Activated T-helper 1 cell treated with Interleukin-2 at 50 U/mL for 16 hours (primary cell): ENCODE results near the gene GJC2.

ENCODE experiments used
- DNase-seq: peaks from one replicate; pipeline ENCODE4 v3.0.0-alpha.2; 2020; ENCODE audit warnings: low read depth

The GJC2 gene

DNA sequence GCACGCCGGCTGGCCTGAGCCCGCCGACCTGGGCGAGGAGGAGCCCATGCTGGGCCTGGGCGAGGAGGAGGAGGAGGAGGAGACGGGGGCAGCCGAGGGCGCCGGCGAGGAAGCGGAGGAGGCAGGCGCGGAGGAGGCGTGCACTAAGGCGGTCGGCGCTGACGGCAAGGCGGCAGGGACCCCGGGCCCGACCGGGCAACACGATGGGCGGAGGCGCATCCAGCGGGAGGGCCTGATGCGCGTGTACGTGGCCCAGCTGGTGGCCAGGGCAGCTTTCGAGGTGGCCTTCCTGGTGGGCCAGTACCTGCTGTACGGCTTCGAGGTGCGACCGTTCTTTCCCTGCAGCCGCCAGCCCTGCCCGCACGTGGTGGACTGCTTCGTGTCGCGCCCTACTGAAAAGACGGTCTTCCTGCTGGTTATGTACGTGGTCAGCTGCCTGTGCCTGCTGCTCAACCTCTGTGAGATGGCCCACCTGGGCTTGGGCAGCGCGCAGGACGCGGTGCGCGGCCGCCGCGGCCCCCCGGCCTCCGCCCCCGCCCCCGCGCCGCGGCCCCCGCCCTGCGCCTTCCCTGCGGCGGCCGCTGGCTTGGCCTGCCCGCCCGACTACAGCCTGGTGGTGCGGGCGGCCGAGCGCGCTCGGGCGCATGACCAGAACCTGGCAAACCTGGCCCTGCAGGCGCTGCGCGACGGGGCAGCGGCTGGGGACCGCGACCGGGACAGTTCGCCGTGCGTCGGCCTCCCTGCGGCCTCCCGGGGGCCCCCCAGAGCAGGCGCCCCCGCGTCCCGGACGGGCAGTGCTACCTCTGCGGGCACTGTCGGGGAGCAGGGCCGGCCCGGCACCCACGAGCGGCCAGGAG, 8.6 kb downstream of the GJC2 start:
- no peak for DNase-seq

- no peak for DNase-seq
Measured at GRCh38 chr1:228159008-228159665, 9.4 kb downstream of the GJC2 start.

DNA sequence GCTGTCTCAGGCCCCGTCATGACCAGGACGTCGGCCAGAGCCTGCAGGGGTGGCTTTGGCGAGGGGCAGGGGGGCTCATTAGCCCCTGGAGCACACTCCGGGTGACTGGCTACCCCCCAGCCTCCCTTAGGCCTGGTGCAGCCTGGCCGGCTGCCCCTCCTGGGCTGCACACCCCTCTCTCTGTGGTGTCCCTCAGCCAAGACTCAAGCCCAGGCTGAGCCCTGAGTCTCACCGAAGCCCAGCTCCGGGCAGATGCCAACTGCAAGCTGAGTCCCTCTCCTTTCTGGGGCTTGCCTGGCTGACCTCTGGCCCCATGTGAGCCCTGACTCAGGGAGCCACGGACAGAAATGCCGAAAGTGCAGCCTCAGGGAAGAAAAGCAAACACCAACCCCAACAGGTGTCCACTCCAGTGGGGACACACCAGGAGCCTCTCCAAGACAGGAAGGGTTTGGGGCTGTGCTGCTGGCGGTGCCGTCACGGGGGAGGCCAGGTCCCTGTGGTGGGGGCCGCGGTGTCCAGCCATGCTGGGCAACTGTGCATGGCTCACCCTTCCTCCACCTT, 10.6 kb downstream of the GJC2 start:
- DNase-seq = no peak

DNA sequence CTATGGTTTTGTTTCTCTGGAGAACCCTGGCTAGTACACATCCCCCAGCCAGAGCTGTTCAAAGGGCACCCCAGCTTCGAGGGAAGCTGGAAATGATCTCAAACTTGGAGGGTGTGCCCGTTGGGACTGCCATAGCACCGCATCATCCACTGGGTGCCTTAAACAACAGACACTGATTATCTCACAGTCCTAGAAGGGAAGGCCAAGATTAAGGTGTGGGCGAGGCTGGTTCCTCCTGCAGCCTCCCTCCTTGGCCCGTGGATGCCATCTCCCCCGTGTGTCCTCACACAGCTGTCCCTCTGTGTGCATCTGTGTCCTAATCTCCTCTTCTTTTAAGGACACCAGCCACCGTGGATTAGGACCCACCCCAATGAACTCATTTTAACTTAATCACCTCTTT, 11.6 kb downstream of the GJC2 start:
- no peak for DNase-seq

DNA sequence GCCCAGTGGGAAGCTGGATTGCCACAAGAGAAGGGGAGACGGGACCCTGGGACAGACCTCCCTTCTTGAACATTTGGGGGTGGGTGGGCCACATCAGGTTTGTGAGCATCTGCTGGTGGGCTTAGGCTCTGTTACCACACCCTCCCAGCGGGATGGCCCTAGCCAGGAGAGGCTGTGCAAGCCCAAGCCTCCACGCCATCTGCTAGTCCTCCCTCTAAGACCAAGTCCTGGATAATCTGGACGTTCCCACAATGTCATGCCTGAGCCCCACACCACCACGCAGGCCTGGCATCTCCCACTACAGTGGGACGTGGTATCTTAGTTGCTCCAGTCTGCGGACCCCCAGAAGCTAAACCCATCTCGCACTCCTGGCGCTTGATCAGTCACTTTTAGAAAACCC, 12.1 kb downstream of the GJC2 start:
- no peak for DNase-seq

- DNase-seq = no peak
Measured at GRCh38 chr1:228162286-228163006, 12.7 kb downstream of the GJC2 start.

- DNase-seq = no peak
Measured at GRCh38 chr1:228163007-228163753, 13.4 kb downstream of the GJC2 start.

DNA sequence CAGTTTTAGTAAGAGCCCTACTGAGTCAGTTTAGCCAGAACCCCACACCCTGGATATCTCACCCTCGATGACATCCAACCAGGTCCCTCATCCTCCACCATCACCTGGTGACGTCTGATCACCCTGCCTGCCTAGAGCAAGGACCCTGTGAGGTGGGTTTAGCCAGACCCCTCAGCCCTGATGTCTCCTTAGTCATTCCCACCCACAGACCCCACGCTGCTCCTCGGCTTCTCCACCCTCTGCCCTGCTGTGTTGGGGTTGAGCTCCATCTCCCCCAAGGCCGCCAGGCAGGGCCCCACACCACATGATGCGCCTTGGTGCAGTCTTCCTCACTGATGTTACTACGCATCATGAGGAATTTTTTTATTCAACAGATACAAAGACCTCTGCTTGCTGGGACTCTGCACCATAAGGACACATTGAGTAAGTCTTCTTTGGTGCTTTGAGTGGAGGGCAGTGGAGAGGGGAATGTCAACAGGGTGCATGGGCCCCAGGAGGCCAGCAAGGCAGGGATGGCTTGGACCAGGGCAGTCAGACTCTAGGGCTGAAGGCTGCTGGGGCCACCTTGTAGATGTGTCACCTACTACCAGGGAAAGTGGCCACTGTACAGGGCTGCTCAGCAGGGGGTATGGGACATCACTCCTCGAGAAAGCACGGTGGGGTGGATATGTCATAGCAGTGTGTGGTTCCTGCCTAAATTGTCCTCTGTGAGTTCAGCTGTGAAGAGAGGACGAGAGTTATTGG, 14.2 kb downstream of the GJC2 start:
- no peak for DNase-seq

DNA sequence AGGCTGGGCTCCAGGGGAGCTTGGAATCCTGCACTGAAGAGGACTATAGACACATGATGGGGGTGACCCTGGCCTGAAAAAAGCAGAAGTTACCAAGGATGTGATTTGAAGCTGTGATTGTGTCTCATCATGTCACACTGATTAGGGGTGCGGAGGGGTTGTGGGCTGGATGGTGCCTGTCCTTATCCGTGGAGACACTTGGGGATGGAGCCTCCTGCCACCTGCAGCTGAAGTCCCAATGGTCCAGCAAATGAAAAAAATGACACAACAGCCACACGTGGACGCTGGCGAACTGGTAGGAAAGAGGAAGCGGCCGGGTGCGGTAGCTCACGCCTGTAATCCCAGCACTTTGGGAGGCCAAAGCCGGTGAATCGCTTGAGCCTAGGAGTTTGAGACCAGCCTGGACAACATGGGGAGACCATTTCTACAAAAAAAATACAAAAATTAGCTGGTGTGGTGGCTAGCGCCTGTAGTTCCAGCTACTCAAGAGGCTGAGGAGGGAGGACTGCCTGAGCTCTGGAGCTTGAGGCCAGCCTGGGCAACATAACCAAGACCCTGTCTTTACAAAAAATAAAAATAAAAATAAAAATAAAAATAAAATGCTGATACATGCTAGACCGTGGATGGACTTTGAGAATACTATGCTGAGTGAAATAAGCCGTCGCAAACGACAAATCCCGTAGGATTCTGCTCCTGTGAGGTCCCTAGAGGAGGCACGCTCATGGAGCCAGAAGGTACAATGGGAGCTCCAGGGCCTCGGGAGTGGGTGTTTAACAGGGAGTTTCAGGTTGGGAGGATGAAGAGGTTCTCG, 15.0 kb downstream of the GJC2 start:
- DNase-seq = no peak

DNA sequence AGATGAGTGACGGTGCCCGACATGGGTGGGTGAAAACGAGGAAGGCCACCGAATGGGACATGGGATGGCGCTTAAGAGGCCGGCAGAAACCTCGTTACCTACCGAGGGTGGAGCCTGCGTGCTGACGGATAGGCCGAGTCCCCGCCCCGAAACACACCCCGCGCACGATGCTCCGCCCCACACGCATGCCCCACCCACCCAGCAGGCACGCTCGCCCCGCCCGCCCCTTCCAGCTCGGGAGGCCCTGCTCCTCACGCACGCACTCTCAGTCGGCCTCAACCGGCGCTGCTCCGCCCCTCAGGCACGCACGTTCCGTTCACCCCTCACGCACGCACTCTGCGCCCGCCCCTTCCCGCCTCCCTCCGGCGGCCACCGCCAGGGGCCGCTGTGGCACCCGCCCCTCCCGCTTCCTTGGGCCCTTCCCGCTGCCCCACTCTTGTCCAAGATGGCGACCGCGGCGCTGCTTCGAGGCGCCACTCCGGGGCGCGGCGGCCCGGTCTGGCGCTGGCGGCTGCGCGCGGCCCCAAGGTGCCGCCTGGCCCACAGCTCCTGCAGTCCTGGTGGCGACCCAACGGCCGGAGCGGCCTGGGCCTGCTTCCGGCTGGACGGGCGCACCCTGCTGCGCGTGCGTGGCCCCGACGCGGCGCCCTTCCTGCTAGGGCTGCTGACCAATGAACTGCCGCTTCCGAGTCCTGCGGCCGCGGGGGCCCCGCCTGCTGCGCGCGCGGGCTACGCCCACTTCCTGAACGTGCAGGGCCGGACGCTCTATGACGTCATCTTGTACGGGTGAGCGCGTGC, 15.8 kb downstream of the GJC2 start, which contains the start of gene IBA57:
Gene IBA57, plus strand, starts transcription at position 433 of the 798 bp plus-strand sequence. Its CDS starts 13 bp downstream, at position 446.
- DNase-seq = peak; percentile 100

DNA sequence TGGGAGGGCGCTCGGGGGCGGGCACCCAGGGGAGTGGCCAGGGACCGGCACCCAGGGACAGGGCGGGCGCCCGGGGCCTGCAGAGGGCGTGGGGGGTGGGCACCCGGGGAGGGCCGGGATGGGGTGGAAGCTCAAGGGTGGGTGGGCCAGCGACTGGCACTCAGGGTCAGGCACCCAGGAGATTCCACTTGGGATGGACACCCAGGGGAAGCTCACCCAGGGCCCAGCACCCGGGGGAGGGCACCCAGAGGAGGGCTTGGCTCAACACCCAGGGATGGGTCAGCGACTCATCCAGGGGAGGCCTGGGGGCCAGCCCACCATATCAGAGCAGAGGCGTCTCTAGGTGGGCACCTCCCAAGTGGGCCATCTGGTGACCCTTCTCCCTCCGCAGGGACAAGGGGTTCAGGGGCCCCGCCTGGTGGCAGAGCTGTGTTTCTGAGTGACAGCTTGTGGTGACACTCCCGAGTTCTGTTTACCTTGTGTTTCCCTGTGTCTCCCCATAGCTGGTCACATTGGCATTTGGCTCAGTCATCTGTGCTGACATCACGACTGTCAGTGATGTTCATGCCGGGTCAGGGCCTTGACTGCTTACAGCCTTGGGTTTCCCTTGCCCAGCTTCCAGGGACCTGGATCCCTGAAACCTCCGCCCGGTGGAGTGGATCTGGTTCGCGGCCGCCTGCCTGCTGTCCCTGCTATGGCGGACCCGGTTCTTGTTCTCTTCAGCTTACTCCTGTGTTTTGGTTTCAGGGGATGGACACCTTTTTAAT, 16.6 kb downstream of the GJC2 start:
- no peak for DNase-seq

DNA sequence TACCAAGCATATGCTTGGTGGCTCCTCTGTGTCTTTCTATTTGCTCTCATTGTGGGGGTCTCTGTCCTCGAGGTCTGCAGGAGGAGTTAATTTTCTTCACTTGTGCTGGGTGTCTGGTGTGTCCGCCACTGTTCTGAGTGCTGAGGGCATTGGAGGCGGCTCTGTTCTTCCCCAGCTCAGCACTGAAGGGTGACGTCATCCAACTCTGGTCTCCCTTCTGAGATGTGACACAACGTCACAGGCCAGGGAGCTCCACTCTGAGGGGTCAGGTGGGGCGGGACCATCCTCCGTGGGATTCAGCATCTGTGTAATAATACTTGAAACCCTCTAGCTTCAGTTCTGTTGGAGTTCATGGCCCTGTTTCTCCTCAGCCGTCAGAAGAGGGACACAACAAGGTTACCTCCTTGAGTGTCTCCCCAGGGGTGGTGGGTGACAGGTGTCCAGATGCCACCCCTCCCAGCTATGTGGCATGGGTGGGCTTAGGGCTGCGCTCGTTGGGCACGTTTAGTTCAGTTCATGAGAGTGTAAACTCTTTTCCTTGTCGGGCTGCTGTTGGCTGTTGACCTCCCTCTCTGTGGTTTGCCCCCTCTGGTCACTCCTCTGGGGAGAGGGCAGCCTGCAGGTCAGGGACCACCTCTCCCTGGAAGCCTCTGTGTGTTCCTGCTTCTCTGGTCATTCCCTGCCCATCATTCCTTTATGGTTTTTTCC, 19.0 kb downstream of the GJC2 start:
- DNase-seq = no peak

DNA sequence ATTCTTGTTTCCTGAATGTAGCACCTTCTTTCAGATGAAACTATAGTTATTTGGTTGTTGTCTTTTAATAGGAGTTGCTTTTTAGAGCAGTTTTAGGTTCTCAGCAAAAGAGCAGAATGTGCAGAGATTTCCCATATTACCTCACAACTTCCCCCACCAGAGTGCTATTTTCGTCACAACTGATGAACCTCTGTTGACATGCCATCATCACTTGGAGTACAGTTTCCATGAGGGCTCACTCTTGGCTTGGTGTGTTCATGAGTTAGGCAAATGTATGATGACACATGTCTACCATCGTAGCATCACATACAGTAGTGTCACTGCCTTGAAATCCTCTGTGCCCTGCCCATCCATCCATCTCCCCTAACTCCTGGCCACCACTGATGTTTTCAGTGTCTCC, 19.6 kb downstream of the GJC2 start:
- DNase-seq = no peak

DNA sequence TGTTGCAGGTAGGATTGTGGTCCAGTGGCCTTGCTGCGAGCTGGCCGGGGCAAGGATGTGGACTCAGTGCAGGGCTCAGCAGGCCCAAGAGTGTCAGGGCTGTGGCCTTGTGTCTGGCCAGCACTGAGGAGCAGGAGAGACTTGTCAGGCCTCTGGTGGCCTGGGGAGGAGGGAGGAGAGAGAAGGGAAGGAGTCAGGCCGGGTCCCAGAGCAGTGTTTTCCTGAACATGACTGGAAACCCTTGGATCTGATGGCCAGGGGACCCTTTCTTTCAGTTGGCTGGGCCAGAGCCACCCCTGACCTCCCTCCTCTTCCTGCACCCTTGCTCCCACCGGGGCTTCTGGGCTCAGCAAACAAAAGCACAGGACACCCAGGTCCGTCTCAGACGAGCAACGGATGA, 20.9 kb downstream of the GJC2 start:
- no peak for DNase-seq

- DNase-seq = no peak
Measured at GRCh38 chr1:228171221-228171891, 21.6 kb downstream of the GJC2 start.

DNA sequence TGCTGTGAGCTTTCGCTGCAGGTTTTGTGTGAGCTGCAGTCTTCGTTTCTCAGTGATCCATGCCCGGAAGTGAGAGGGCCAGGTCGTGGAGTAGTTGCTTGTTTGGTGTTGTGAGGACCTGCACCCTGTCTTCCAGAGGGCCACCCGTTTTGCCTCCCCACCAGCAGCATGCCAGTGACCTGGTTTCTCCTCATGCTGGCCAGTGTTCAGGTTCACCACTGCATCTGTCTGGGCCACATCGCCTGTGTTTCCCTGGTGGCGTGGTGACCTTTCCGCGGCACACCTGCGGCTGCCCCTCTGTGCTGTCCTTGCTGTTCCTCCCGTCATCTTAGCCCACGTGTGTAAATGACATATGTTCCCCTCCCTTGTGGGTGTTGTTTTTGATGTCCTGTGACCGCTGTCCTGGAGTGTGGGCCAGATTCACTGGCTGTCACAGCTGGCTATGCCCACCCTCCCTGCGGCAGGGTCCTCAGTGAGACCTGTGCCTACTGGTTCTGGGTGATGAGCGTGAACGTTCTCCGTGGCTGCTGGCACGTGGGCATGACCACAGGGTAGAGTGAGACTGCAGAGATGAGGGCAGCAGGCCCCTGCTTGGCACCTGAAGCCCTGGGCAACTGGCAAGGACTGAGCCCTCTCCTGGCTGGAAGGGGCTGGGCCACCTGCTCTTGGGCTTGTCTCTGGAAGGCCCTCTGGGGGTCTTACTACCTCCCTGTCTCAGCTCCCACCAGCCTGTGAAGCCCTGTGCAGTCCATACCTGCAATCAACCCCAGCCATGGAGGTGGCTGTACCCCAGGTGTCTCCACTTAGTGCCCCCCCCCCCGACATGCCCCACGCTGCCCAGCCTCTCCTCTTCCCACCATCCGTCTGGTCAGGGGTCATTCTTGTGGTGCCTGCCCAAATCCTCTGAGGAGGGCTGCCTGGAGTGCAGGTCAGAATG, 23.1 kb downstream of the GJC2 start:
- DNase-seq = no peak
